GM23338 (cell line): ENCODE measurements around the gene SPRY4. TPM values are rescaled to one million over a fixed set of nuclear protein-coding genes. Genes with fewer than 3 reads are reported as not detected.

Experiments used
- ATAC-seq: fragments of 200-7000 bp; cut with Tn5 transposase; 3 replicates; pipeline ENCODE4 v1.9.1; 2020
- DNase-seq: peaks from one replicate; pipeline ENCODE4 v3.0.0-alpha.2; 2015; ENCODE audit warnings: low spot score
- H2AFZ ChIP-seq: fragments of 200-600 bp; sonication (generic); 2 replicates; pipeline ENCODE4 v1.8.0; 2016; ENCODE audit warnings: antibody characterized with exemption, mild to moderate bottlenecking, moderate library complexity
- H3F3A ChIP-seq: fragments of 200-600 bp; sonication (generic); replicated peaks from 2 replicates; pipeline ENCODE4 v1.8.0; 2017; ENCODE audit warnings: antibody characterized with exemption, mixed run types, low read depth
- H3K27ac ChIP-seq: fragments of 200-600 bp; sonication (generic); 2 replicates; pipeline ENCODE4 v1.6.1; 2016; ENCODE audit warnings: low read depth
- H3K27me3 ChIP-seq: fragments of 200-600 bp; sonication (generic); 2 replicates; pipeline ENCODE4 v1.8.0; 2016; ENCODE audit warnings: mild to moderate bottlenecking, mixed run types, moderate library complexity; ENCODE audit not compliant: insufficient read depth
- H3K36me3 ChIP-seq: fragments of 200-600 bp; sonication (generic); 2 replicates; pipeline ENCODE4 v1.8.0; 2016; ENCODE audit warnings: mild to moderate bottlenecking; ENCODE audit not compliant: insufficient read depth
- H3K4me1 ChIP-seq: fragments of 200-600 bp; sonication (generic); 2 replicates; pipeline ENCODE4 v1.8.0; 2016; ENCODE audit warnings: mild to moderate bottlenecking, moderate library complexity; ENCODE audit not compliant: insufficient read depth
- H3K4me2 ChIP-seq: fragments of 200-600 bp; sonication (generic); 2 replicates; pipeline ENCODE4 v1.7.1; 2017; ENCODE audit warnings: mixed run types
- H3K4me3 ChIP-seq: fragments of 200-600 bp; sonication (generic); 2 replicates; pipeline ENCODE4 v1.6.1; 2016; ENCODE audit warnings: mixed run types
- H3K79me2 ChIP-seq: fragments of 200-600 bp; sonication (generic); replicated peaks from 2 replicates; pipeline ENCODE4 v1.8.0; 2017; ENCODE audit warnings: mild to moderate bottlenecking; ENCODE audit not compliant: insufficient read depth
- H3K9me2 ChIP-seq: fragments of 200-600 bp; sonication (generic); 2 replicates; pipeline ENCODE4 v1.8.0; 2017; ENCODE audit not compliant: insufficient read depth
- H4K20me1 ChIP-seq: fragments of 200-600 bp; sonication (generic); replicated peaks from 2 replicates; pipeline ENCODE4 v1.8.0; 2017; ENCODE audit warnings: mild to moderate bottlenecking; ENCODE audit not compliant: insufficient read depth
- H3K27ac Mint-ChIP-seq: 2 replicates; pipeline ENCODE4 v1.8.0; 2020; ENCODE audit warnings: inconsistent platforms, mild to moderate bottlenecking, moderate library complexity, mixed read lengths
- H3K27me3 Mint-ChIP-seq: 3 replicates; pipeline ENCODE4 v1.8.0; 2022; ENCODE audit warnings: low read depth, mild to moderate bottlenecking, moderate library complexity, mixed read lengths, inconsistent platforms; ENCODE audit not compliant: insufficient read depth, poor library complexity
- H3K36me3 Mint-ChIP-seq: 3 replicates; pipeline ENCODE4 v1.8.0; 2021; ENCODE audit warnings: low read depth, mild to moderate bottlenecking, inconsistent platforms, moderate library complexity, mixed read lengths
- H3K4me1 Mint-ChIP-seq: 3 replicates; pipeline ENCODE4 v1.8.0; 2020; ENCODE audit warnings: mild to moderate bottlenecking, inconsistent platforms, mixed read lengths
- H3K4me3 Mint-ChIP-seq: 3 replicates; pipeline ENCODE4 v1.8.0; 2021; ENCODE audit warnings: moderate library complexity, mild to moderate bottlenecking, inconsistent platforms, mixed read lengths
- H3K9me3 Mint-ChIP-seq: 3 replicates; pipeline ENCODE4 v1.8.0; 2020; ENCODE audit warnings: moderate library complexity, mild to moderate bottlenecking, inconsistent platforms, mixed read lengths
- CREB1 ChIP-seq: fragments of 250-450 bp; sonication (Bioruptor Pico); IDR thresholded peaks from 2 replicates; pipeline ENCODE4 v1.5.0; 2020; ENCODE audit warnings: low read depth, mild to moderate bottlenecking, moderate library complexity
- EZH2 ChIP-seq: fragments of 200-600 bp; sonication (generic); IDR thresholded peaks from one replicate; pipeline ENCODE4 v1.8.0; 2017; ENCODE audit warnings: antibody characterized with exemption, mild to moderate bottlenecking, low read depth; ENCODE audit not compliant: unreplicated experiment
- NANOG ChIP-seq: IDR thresholded peaks from 2 replicates; pipeline ENCODE4 v1.6.1; 2016; ENCODE audit warnings: antibody characterized with exemption, borderline replicate concordance
- STAT1 ChIP-seq: IDR thresholded peaks from one replicate; pipeline ENCODE4 v1.6.1; 2016; ENCODE audit warnings: antibody characterized with exemption; ENCODE audit not compliant: unreplicated experiment
- ZNF114 ChIP-seq: fragments of 250-450 bp; sonication (Bioruptor Pico); IDR thresholded peaks from 2 replicates; pipeline ENCODE4 v1.5.0; 2020; ENCODE audit warnings: mild to moderate bottlenecking, moderate library complexity
- ZNF331 ChIP-seq: fragments of 250-450 bp; sonication (Bioruptor Pico); IDR thresholded peaks from 2 replicates; pipeline ENCODE4 v1.5.0; 2020; ENCODE audit warnings: low read depth, mild to moderate bottlenecking, moderate library complexity
- polyA plus RNA-seq: library from polyadenylated mRNA; unstranded; fragments of >200 nt; fragmentation: Nextera tagmentation; extraction: Ambion mirVana; gene quantifications from 2 replicates; pipeline ENCODE4 v1.2.1, GENCODE V29; 2016
- total RNA-seq: library from RNA; depleted of rRNA; stranded (reverse); fragments of >200 nt; shearing (Covaris generic); gene quantifications from 2 replicates; pipeline ENCODE4 v1.2.3, GENCODE V29; 2014
- TF ChIP-seq, protein P1 (sequence below): IDR thresholded peaks from 2 replicates; pipeline ENCODE4 v1.6.1; 2016; ENCODE audit warnings: antibody characterized with exemption
- TF ChIP-seq, protein P2 (sequence below), 2 experiments: fragments of 200-600 bp in 1 of 2; sonication (generic) in 1 of 2; conservative IDR thresholded peaks; 2 replicates each; pipeline versions ENCODE4 v1.5.1 to v1.6.1; 2016 to 2017; ENCODE audit warnings: antibody characterized with exemption in 2 of 2, low read depth in 2 of 2, mild to moderate bottlenecking in 2 of 2, moderate library complexity in 1 of 2
- TF ChIP-seq, protein P3 (sequence below): IDR thresholded peaks from one replicate; pipeline ENCODE4 v1.6.1; 2018; ENCODE audit warnings: antibody characterized with exemption; ENCODE audit not compliant: unreplicated experiment

SPRY4 gene
- total and polyA plus RNA-seq, 2 experiments from 2014 or later: 70.6 to 240 TPM

DNA sequence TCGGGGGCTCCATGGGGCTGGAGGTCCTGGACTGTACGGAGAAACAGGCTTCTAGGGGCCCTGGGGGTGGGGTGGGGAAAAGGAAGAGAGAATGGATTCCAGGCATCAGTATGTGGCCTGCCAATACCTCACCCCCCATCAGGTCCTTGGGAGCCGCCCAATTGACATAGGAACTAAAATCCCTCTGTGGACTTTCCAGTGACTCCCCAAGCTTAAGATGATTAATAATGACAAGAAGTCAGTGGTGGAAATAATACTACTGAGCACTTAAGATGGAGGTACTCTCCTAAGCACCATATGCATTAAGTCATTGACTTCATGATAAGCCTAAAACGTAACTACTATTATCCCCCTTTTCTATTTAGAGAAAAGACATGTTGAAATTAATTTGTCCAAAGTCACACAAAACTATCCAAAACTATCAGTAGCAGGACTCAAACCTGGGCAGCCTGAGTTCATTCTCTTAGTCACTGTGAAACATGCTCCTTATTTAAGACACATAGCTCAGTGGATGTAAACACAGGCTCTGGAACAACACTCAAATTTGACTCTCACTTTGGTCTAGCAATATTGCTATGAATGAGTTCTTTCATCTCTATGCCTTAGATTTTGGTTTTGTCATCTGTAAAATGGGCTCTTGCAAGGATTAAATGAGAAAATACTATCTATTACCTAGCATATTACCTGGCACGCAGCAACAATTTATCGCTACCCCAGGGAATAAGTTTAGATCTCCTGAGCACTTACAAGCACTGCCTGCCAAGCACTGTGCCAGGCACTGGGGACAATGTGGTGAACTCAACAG is 9.5 kb downstream of the SPRY4 start:
- ATAC-seq (no peak), DNase-seq (no peak)
- Mint-ChIP-seq H3K36me3 (peaks cover 97% of the 10 kb centered on the region), H3K4me1 (peaks cover 93% of the 10 kb centered on the region), H3K4me3 (peak overlapping the region; percentile 10; the same call in 2 of the 3 replicates), H3K9me3 (no peaks in the 10 kb centered on the region), H3K27me3 (peaks cover 16% of the 10 kb centered on the region), H3K27ac (no peak overlapping the region)
- H3K4me1 ChIP-seq: peaks cover 93% of the 10 kb centered on the region
- H3K4me3 ChIP-seq: peak overlapping the region; percentile 98; the same call in 1 of the 2 replicates
- H4K20me1 ChIP-seq: peaks cover 98% of the 10 kb centered on the region
- no peaks in the 10 kb centered on the region for H3K9me2 ChIP-seq
- TF ChIP-seq NANOG: no peak
- TF ChIP-seq EZH2: no peak
- no peak for TF ChIP-seq STAT1
- no peak for TF ChIP-seq ZNF331 (CRISPR knock-in tag)
- TF ChIP-seq, protein P1, sequence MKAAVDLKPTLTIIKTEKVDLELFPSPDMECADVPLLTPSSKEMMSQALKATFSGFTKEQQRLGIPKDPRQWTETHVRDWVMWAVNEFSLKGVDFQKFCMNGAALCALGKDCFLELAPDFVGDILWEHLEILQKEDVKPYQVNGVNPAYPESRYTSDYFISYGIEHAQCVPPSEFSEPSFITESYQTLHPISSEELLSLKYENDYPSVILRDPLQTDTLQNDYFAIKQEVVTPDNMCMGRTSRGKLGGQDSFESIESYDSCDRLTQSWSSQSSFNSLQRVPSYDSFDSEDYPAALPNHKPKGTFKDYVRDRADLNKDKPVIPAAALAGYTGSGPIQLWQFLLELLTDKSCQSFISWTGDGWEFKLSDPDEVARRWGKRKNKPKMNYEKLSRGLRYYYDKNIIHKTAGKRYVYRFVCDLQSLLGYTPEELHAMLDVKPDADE: no peak
- TF ChIP-seq ZNF114 (CRISPR knock-in tag): no peak
- no peak overlapping the region for H2AFZ ChIP-seq
- no peaks in the 10 kb centered on the region for H3K27me3 ChIP-seq
- H3F3A ChIP-seq: peaks cover 77% of the 10 kb centered on the region
- peak overlapping the region; percentile 57 for H3K27ac ChIP-seq
- peaks cover 100% of the 10 kb centered on the region for H3K79me2 ChIP-seq
- H3K36me3 ChIP-seq: peaks cover 77% of the 10 kb centered on the region
- H3K4me2 ChIP-seq: 0 out of 2 replicates have a peak overlapping the region, but pooled peaks have one; percentile 100

DNA sequence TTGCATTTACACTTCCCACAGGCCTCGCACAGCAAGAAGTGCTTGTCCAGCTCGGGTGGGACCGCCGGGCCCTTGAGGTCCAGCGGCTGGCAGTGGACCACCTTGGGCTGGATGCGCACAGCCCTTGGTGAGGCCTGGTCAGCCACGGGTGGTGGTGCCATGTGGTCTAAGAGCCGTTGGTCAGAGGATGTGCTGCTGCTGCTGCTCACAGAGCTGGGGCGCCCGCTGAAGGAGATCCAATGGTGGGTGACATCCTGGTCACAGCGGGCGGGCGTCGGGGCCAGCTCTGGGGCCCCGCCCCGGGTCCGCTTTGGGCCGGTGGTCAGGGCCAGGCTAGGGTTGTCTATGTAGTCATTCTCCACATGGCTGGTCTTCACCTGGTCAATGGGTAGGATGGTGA is 10.2 kb downstream of the SPRY4 start:
- DNase-seq (no peak), ATAC-seq (no peak)
- Histone ChIP-seq H3K4me3 (no peak overlapping the region), H4K20me1 (peaks cover 98% of the 10 kb centered on the region), H3F3A (peaks cover 77% of the 10 kb centered on the region), H3K27me3 (no peaks in the 10 kb centered on the region), H2AFZ (no peak overlapping the region), H3K9me2 (no peaks in the 10 kb centered on the region), H3K36me3 (peaks cover 81% of the 10 kb centered on the region), H3K79me2 (peaks cover 100% of the 10 kb centered on the region), H3K4me1 (peaks cover 93% of the 10 kb centered on the region), H3K27ac (no peak overlapping the region), H3K4me2 (0 out of 2 replicates have a peak overlapping the region, but pooled peaks have one; percentile 32)
- H3K4me3 Mint-ChIP-seq: no peak overlapping the region; the same call in 2 of the 3 replicates
- H3K27ac Mint-ChIP-seq: no peak overlapping the region
- H3K9me3 Mint-ChIP-seq: no peaks in the 10 kb centered on the region; the same call in 2 of the 3 replicates
- H3K27me3 Mint-ChIP-seq: peaks cover 20% of the 10 kb centered on the region
- peaks cover 99% of the 10 kb centered on the region for H3K36me3 Mint-ChIP-seq
- TF ChIP-seq ZNF114 (CRISPR knock-in tag): no peak
- no peak for TF ChIP-seq NANOG
- TF ChIP-seq, protein P2, sequence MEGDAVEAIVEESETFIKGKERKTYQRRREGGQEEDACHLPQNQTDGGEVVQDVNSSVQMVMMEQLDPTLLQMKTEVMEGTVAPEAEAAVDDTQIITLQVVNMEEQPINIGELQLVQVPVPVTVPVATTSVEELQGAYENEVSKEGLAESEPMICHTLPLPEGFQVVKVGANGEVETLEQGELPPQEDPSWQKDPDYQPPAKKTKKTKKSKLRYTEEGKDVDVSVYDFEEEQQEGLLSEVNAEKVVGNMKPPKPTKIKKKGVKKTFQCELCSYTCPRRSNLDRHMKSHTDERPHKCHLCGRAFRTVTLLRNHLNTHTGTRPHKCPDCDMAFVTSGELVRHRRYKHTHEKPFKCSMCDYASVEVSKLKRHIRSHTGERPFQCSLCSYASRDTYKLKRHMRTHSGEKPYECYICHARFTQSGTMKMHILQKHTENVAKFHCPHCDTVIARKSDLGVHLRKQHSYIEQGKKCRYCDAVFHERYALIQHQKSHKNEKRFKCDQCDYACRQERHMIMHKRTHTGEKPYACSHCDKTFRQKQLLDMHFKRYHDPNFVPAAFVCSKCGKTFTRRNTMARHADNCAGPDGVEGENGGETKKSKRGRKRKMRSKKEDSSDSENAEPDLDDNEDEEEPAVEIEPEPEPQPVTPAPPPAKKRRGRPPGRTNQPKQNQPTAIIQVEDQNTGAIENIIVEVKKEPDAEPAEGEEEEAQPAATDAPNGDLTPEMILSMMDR (conservative IDR thresholded peaks at IDR 0.05; ENCODE audit: low read depth in 2 of 2): no peak
- no peak for TF ChIP-seq CREB1 (CRISPR knock-in tag)
- no peak for TF ChIP-seq STAT1
- TF ChIP-seq, protein P3, sequence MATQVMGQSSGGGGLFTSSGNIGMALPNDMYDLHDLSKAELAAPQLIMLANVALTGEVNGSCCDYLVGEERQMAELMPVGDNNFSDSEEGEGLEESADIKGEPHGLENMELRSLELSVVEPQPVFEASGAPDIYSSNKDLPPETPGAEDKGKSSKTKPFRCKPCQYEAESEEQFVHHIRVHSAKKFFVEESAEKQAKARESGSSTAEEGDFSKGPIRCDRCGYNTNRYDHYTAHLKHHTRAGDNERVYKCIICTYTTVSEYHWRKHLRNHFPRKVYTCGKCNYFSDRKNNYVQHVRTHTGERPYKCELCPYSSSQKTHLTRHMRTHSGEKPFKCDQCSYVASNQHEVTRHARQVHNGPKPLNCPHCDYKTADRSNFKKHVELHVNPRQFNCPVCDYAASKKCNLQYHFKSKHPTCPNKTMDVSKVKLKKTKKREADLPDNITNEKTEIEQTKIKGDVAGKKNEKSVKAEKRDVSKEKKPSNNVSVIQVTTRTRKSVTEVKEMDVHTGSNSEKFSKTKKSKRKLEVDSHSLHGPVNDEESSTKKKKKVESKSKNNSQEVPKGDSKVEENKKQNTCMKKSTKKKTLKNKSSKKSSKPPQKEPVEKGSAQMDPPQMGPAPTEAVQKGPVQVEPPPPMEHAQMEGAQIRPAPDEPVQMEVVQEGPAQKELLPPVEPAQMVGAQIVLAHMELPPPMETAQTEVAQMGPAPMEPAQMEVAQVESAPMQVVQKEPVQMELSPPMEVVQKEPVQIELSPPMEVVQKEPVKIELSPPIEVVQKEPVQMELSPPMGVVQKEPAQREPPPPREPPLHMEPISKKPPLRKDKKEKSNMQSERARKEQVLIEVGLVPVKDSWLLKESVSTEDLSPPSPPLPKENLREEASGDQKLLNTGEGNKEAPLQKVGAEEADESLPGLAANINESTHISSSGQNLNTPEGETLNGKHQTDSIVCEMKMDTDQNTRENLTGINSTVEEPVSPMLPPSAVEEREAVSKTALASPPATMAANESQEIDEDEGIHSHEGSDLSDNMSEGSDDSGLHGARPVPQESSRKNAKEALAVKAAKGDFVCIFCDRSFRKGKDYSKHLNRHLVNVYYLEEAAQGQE: no peak
- H3K4me1 Mint-ChIP-seq: peaks cover 96% of the 10 kb centered on the region
